Nephron (organoid): ENCODE measurements around the gene CARNS1.

Source experiments
- H3K27ac Mint-ChIP-seq, 3 experiments: 2 replicates each; pipeline ENCODE4 v1.8.0; 2020; ENCODE audit warnings: mixed read lengths in 3 of 3, mild to moderate bottlenecking in 2 of 3, moderate library complexity in 1 of 3
- H3K27me3 Mint-ChIP-seq: 2 replicates; pipeline ENCODE4 v1.8.0; 2021; ENCODE audit warnings: low read depth, mild to moderate bottlenecking, moderate library complexity, mixed read lengths
- H3K36me3 Mint-ChIP-seq: 2 replicates; pipeline ENCODE4 v1.8.0; 2020; ENCODE audit warnings: low read depth, mixed read lengths
- H3K4me1 Mint-ChIP-seq: 2 replicates; pipeline ENCODE4 v1.8.0; 2020; ENCODE audit warnings: mixed read lengths
- H3K4me3 Mint-ChIP-seq, 3 experiments: 2 replicates each; pipeline ENCODE4 v1.8.0; 2020; ENCODE audit warnings: mild to moderate bottlenecking in 3 of 3, mixed read lengths in 3 of 3, moderate library complexity in 2 of 3
- H3K9me3 Mint-ChIP-seq: 2 replicates; pipeline ENCODE4 v1.8.0; 2020; ENCODE audit warnings: mixed read lengths
- TF ChIP-seq, protein P1 (sequence below), 3 experiments: fragments of 200-600 bp; sonication (generic); IDR thresholded peaks; one replicate each; pipeline ENCODE4 v1.5.0; 2021; ENCODE audit warnings: antibody characterized with exemption in 3 of 3; ENCODE audit not compliant: unreplicated experiment in 3 of 3

The CARNS1 gene

DNA sequence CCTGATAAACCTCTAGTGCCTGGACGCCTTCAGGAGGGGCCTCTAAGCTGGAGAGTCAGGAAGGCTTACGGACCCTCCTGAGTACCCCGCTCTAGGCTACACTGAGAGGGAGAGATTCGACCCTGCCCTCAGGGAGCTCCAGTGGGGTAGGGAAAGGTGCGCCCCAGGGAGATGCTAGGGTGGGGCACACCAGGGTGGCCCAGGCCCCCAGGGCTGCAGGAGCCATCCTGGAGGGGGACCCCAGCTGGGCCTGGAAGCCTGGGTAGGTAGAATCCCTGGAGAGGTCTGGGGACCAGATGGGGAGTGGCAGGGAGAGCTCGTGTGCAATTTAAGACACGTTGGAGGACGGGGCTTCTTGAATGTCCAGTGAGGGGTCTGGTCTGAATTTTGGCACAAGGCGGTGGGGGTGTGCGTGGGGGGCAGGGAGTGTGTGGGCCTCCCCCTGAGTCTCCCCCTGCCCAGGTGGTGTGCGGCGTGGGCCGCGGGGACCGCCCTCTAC, 4.7 kb downstream of the CARNS1 start:
- no peaks in the 10 kb centered on the region for H3K9me3 Mint-ChIP-seq
- H3K36me3 Mint-ChIP-seq, result no peaks in the 10 kb centered on the region
- peak overlapping the region; percentile 77 to 83 (median 80) for H3K4me3 Mint-ChIP-seq
- peaks cover 18% of the 10 kb centered on the region for H3K27me3 Mint-ChIP-seq
- H3K4me1 Mint-ChIP-seq, result peaks cover 19% of the 10 kb centered on the region
- TF ChIP-seq, protein P1, sequence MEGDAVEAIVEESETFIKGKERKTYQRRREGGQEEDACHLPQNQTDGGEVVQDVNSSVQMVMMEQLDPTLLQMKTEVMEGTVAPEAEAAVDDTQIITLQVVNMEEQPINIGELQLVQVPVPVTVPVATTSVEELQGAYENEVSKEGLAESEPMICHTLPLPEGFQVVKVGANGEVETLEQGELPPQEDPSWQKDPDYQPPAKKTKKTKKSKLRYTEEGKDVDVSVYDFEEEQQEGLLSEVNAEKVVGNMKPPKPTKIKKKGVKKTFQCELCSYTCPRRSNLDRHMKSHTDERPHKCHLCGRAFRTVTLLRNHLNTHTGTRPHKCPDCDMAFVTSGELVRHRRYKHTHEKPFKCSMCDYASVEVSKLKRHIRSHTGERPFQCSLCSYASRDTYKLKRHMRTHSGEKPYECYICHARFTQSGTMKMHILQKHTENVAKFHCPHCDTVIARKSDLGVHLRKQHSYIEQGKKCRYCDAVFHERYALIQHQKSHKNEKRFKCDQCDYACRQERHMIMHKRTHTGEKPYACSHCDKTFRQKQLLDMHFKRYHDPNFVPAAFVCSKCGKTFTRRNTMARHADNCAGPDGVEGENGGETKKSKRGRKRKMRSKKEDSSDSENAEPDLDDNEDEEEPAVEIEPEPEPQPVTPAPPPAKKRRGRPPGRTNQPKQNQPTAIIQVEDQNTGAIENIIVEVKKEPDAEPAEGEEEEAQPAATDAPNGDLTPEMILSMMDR (IDR thresholded peaks at IDR 0.05; ENCODE audit: unreplicated experiment in 3 of 3), result no peak
- H3K27ac Mint-ChIP-seq, result peak overlapping the region; percentile 48 to 91 (median 84)

DNA sequence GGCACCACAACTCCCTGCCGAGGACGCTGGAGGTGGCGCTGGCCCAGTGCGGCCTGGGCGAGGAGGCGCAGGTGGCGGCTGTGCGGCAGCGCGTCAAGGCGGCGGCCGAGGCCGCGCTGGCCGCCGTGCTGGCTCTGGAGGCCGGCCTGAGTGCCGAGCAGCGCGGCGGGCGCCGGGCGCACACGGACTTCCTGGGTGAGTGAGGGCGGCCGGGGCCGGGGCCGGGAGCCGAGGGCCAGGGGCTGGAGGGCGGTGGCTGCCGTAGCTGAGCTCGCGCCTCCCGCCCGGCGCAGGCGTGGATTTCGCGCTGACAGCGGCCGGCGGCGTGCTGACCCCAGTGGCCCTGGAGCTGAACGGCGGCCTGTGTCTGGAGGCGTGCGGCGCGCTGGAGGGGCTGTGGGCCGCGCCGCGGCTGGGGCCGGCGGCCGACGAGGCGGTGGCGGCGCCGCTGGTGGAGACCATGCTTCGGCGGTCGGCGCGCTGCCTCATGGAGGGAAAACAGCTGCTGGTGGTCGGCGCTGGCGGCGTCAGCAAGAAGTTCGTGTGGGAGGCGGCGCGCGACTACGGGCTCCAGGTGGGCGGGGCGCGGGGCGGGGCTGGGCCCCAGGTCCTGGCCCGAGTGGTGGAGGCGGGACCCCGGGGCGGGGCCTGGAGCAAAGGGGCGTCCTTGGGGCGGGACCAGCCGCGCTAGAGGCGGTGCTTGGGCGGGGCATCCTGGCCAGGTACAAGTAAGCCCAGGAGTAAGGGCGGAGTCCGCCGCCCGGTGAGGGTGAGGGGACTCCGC, 5.4 kb downstream of the CARNS1 start:
- H3K36me3 Mint-ChIP-seq, result no peaks in the 10 kb centered on the region
- H3K4me1 Mint-ChIP-seq, result peaks cover 19% of the 10 kb centered on the region

GRCh38 chr11:67421430-67422031, 6.1 kb downstream of the CARNS1 start:
- Mint-ChIP-seq H3K9me3 (no peaks in the 10 kb centered on the region), H3K36me3 (no peaks in the 10 kb centered on the region)

More for the DNA sequence above, 5.4 kb downstream of the CARNS1 start:
- peak overlapping the region; percentile 55 to 93 (median 90) for H3K27ac Mint-ChIP-seq
- TF ChIP-seq, protein P1 (IDR thresholded peaks at IDR 0.05; ENCODE audit: unreplicated experiment in 3 of 3), result no peak
- H3K27me3 Mint-ChIP-seq, result peaks cover 17% of the 10 kb centered on the region
- H3K4me3 Mint-ChIP-seq, result peak overlapping the region; percentile 72 to 82 (median 77)
- no peaks in the 10 kb centered on the region for H3K9me3 Mint-ChIP-seq

DNA sequence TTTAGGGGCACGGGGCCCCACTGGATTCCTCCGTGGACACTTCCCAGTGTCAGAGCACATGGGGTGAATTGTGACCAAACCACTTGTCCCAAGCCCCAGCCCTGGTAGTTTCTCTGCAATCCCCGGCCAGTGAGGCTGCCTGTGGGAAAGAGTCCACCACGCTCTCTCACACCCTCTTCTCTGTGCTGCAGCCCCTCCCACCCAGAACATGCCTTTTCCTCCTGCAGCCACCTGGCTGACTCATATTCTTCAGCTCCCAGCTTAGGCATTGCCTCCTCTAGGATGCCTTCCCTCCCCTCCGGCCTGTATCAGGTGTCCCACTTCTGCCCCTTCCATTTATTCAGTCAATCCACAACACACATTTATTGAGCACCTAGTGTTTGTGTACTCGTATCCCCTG, 7.4 kb downstream of the CARNS1 start:
- H3K27me3 Mint-ChIP-seq, result peaks cover 2% of the 10 kb centered on the region
- TF ChIP-seq, protein P1 (IDR thresholded peaks at IDR 0.05; ENCODE audit: unreplicated experiment in 3 of 3), result no peak
- H3K4me3 Mint-ChIP-seq, result peak overlapping the region; percentile 49 to 62 (median 49)
- no peaks in the 10 kb centered on the region for H3K9me3 Mint-ChIP-seq
- no peaks in the 10 kb centered on the region for H3K36me3 Mint-ChIP-seq
- peak overlapping the region in 2 of 3 experiments; percentile 53 to 74 for H3K27ac Mint-ChIP-seq
- H3K4me1 Mint-ChIP-seq, result peaks cover 8% of the 10 kb centered on the region

More at GRCh38 chr11:67421430-67422031, 6.1 kb downstream of the CARNS1 start:
- Mint-ChIP-seq H3K27ac (peak overlapping the region; percentile 55 to 93 (median 90)), H3K4me3 (peak overlapping the region; percentile 72 to 82 (median 77)), H3K27me3 (peaks cover 10% of the 10 kb centered on the region), H3K4me1 (peaks cover 13% of the 10 kb centered on the region)
- TF ChIP-seq, protein P1 (IDR thresholded peaks at IDR 0.05; ENCODE audit: unreplicated experiment in 3 of 3), result no peak

GRCh38 chr11:67423466-67423865, 8.0 kb downstream of the CARNS1 start:
- no peaks in the 10 kb centered on the region for H3K9me3 Mint-ChIP-seq
- no peaks in the 10 kb centered on the region for H3K27me3 Mint-ChIP-seq
- H3K4me3 Mint-ChIP-seq, result no peak overlapping the region
- no peaks in the 10 kb centered on the region for H3K36me3 Mint-ChIP-seq
- H3K4me1 Mint-ChIP-seq, result peaks cover 7% of the 10 kb centered on the region
- TF ChIP-seq, protein P1 (IDR thresholded peaks at IDR 0.05; ENCODE audit: unreplicated experiment in 3 of 3), result no peak
- H3K27ac Mint-ChIP-seq, result no peak overlapping the region
